CD4-positive, alpha-beta T cell treated with Interleukin-10 for 1 hour (primary cell): ENCODE measurements around the gene DOCK8.
"Not testable (repeated sequence)": the region's sequence is repeated elsewhere in the genome, so short reads cannot be mapped to it uniquely, and the experiment has no call there.

Experiments used
- DNase-seq: peaks from one replicate; pipeline ENCODE4 v3.0.0-alpha.2; 2020

DOCK8 gene

GRCh38 chr9:372128-372527 lies 157.5 kb downstream of the DOCK8 start:
- DNase-seq, result no peak

- no peak for DNase-seq
Observed at GRCh38 chr9:373759-374206, 159.1 kb downstream of the DOCK8 start.

- no peak for DNase-seq
Observed at GRCh38 chr9:374736-375135, 160.1 kb downstream of the DOCK8 start.

GRCh38 chr9:376115-376514 lies 161.4 kb downstream of the DOCK8 start:
- DNase-seq, result no peak

- no peak for DNase-seq
Observed at GRCh38 chr9:378263-378662, 163.6 kb downstream of the DOCK8 start.

- DNase-seq, result no peak
Observed at GRCh38 chr9:382383-382782, 167.7 kb downstream of the DOCK8 start.

- peak; percentile 15 for DNase-seq
Observed at GRCh38 chr9:385818-386398, 171.2 kb downstream of the DOCK8 start.

GRCh38 chr9:389159-389558 lies 174.5 kb downstream of the DOCK8 start:
- DNase-seq, result no peak

GRCh38 chr9:389758-390157 lies 175.1 kb downstream of the DOCK8 start:
- DNase-seq, result no peak

GRCh38 chr9:392077-392804 lies 177.6 kb downstream of the DOCK8 start:
- no peak for DNase-seq

- DNase-seq, result no peak
Observed at GRCh38 chr9:394347-395052, 179.8 kb downstream of the DOCK8 start.

- no peak for DNase-seq
Observed at GRCh38 chr9:396396-396795, 181.7 kb downstream of the DOCK8 start.

GRCh38 chr9:398085-398484 lies 183.4 kb downstream of the DOCK8 start:
- DNase-seq, result no peak

- DNase-seq, result no peak
Observed at GRCh38 chr9:401223-401622, 186.6 kb downstream of the DOCK8 start.

GRCh38 chr9:404234-404633 lies 189.6 kb downstream of the DOCK8 start:
- no peak for DNase-seq

- DNase-seq, result no peak
Observed at GRCh38 chr9:405341-405740, 190.7 kb downstream of the DOCK8 start.

GRCh38 chr9:406886-407654 lies 192.4 kb downstream of the DOCK8 start:
- DNase-seq, result no peak

- not testable (repeated sequence) for DNase-seq
Observed at GRCh38 chr9:409655-410054, 195.0 kb downstream of the DOCK8 start.

- no peak for DNase-seq
Observed at GRCh38 chr9:414595-414994, 199.9 kb downstream of the DOCK8 start.

- no peak for DNase-seq
Observed at GRCh38 chr9:419571-420171, 205.0 kb downstream of the DOCK8 start.

GRCh38 chr9:421896-422295 lies 207.2 kb downstream of the DOCK8 start:
- DNase-seq, result no peak

- no peak for DNase-seq
Observed at GRCh38 chr9:426264-426663, 211.6 kb downstream of the DOCK8 start.

GRCh38 chr9:426976-427375 lies 212.3 kb downstream of the DOCK8 start:
- no peak for DNase-seq
